HEK293 (cell line): ENCODE results near the gene SUPT3H.

Experiments
- CTCF ChIP-seq: fragments of 450-650 bp; formaldehyde crosslinking; IDR thresholded peaks from 2 replicates; pipeline ENCODE4 v1.5.1; 2016; ENCODE audit warnings: missing biosample characterization, missing genetic modification characterization
- MZF1 ChIP-seq: fragments of 450-650 bp; formaldehyde crosslinking; IDR thresholded peaks from 2 replicates; pipeline ENCODE4 v1.5.1; 2017; ENCODE audit warnings: missing biosample characterization, missing genetic modification characterization, borderline replicate concordance
- ZNF174 ChIP-seq: fragments of 450-650 bp; formaldehyde crosslinking; IDR thresholded peaks from 2 replicates; pipeline ENCODE4 v1.5.0; 2017; ENCODE audit warnings: missing biosample characterization, mild to moderate bottlenecking, missing genetic modification characterization
- ZSCAN5A ChIP-seq: fragments of 450-650 bp; formaldehyde crosslinking; IDR thresholded peaks from 2 replicates; pipeline ENCODE4 v1.5.1; 2016; ENCODE audit warnings: missing biosample characterization, missing genetic modification characterization

- no peak for TF ChIP-seq CTCF (tag by site-specific recombination)
- no peak for TF ChIP-seq ZSCAN5A (tag by site-specific recombination)
- TF ChIP-seq MZF1 (tag by site-specific recombination) = no peak
- no peak for TF ChIP-seq ZNF174 (tag by site-specific recombination)
Observed at GRCh38 chr6:44985006-44985405, 392.7 kb downstream of the SUPT3H start.
